Measurements from ENCODE around the gene TEX10. TPM values are rescaled to one million over a fixed set of nuclear protein-coding genes. Genes with fewer than 3 reads are reported as not detected.

Gene TEX10
- total RNA-seq, 1 experiment from 2014 or later: 31.1 TPM

GRCh38 chr9:100352201-100352726 is 478 bp downstream of the TEX10 start:
- H3K9me3 Mint-ChIP-seq (ENCODE audit: unreplicated experiment): peaks cover 13% of the 10 kb centered on the region
- H3K4me1 ChIP-seq: peaks cover 7% of the 10 kb centered on the region; the same call in 1 of the 2 replicates
- TF ChIP-seq CTCF (IDR thresholded peaks at IDR 0.05; ENCODE audit: insufficient read depth in 1 of 2, low read depth in 1 of 2, low read length in 1 of 2, severe bottlenecking in 1 of 2, unreplicated experiment in 1 of 2): no peak
- peaks cover 15% of the 10 kb centered on the region for H3K36me3 Mint-ChIP-seq (ENCODE audit: insufficient read depth, unreplicated experiment)
- H3K4me3 ChIP-seq (ENCODE audit: low read depth, low read length): peak overlapping the region; percentile 99
- no TSS peak for BruUV-seq (replicated peaks)
- 0 out of 2 replicates have a peak, but pooled peaks cover 1% of the 10 kb centered on the region for H3K36me3 ChIP-seq (ENCODE audit: control insufficient read depth, insufficient read depth, low read length)
- no peaks in the 10 kb centered on the region for H3K27me3 ChIP-seq (replicated peaks; ENCODE audit: control insufficient read depth, insufficient read depth, low read length)
- DNase-seq: peak; percentile 52 to 59
- H3K4me1 Mint-ChIP-seq (ENCODE audit: low read depth, unreplicated experiment): peaks cover 26% of the 10 kb centered on the region
- intact Hi-C loops (cut with micrococcal nuclease; ENCODE audit: unreplicated experiment): loop anchor here (2.0 to 5.0 kb wide), 2 partner anchors 59 to 75 kb away; partner anchors contain the start of gene MSANTD3
- no peaks in the 10 kb centered on the region for H3K9me3 ChIP-seq
- no peaks in the 10 kb centered on the region for H3K27me3 Mint-ChIP-seq (ENCODE audit: insufficient read depth, unreplicated experiment)
- H3K27ac Mint-ChIP-seq (ENCODE audit: unreplicated experiment): peak overlapping the region; percentile 92
- CTCF ChIA-PET: interaction anchor here (0.9 to 1.4 kb wide), 3 partner anchors 26 to 85 kb away, joined by 3 to 6 read pairs (median 3); no protein-coding TSS in a partner anchor
- POLR2A ChIA-PET: interaction anchor here (0.8 to 1.2 kb wide), 3 partner anchors 22 to 60 kb away, joined by 3 to 4 read pairs (median 3); no protein-coding TSS in a partner anchor
- peak overlapping the region; percentile 99 for H3K4me3 Mint-ChIP-seq (ENCODE audit: unreplicated experiment)

- intact Hi-C loops (cut with micrococcal nuclease; ENCODE audit: unreplicated experiment): loop anchor here (5.0 kb wide), 1 partner anchor 76 kb away; the partner anchor contains the start of gene MSANTD3
- H3K36me3 Mint-ChIP-seq (ENCODE audit: insufficient read depth, unreplicated experiment): peaks cover 21% of the 10 kb centered on the region
- CTCF ChIA-PET: interaction anchor here (0.9 to 1.4 kb wide), 2 partner anchors 25 to 86 kb away, joined by 3 read pairs; no protein-coding TSS in a partner anchor
- peaks cover 7% of the 10 kb centered on the region; the same call in 1 of the 2 replicates for H3K4me1 ChIP-seq
- H3K4me3 Mint-ChIP-seq (ENCODE audit: unreplicated experiment): peak overlapping the region; percentile 99
- H3K9me3 Mint-ChIP-seq (ENCODE audit: unreplicated experiment): peaks cover 13% of the 10 kb centered on the region
- H3K4me3 ChIP-seq (ENCODE audit: low read depth, low read length): peak overlapping the region; percentile 99
- no peak for DNase-seq
- H3K36me3 ChIP-seq (ENCODE audit: control insufficient read depth, insufficient read depth, low read length): peaks cover 1% of the 10 kb centered on the region; the same call in 1 of the 2 replicates
- TF ChIP-seq CTCF (IDR thresholded peaks at IDR 0.05; ENCODE audit: insufficient read depth in 1 of 2, low read depth in 1 of 2, low read length in 1 of 2, severe bottlenecking in 1 of 2, unreplicated experiment in 1 of 2): no peak
- POLR2A ChIA-PET: interaction anchor here (0.8 to 1.2 kb wide), 3 partner anchors 21 to 60 kb away, joined by 3 to 4 read pairs (median 3); no protein-coding TSS in a partner anchor
- H3K9me3 ChIP-seq: no peaks in the 10 kb centered on the region
- peaks cover 26% of the 10 kb centered on the region for H3K4me1 Mint-ChIP-seq (ENCODE audit: low read depth, unreplicated experiment)
- H3K27me3 ChIP-seq (replicated peaks; ENCODE audit: control insufficient read depth, insufficient read depth, low read length): no peaks in the 10 kb centered on the region
- no peaks in the 10 kb centered on the region for H3K27me3 Mint-ChIP-seq (ENCODE audit: insufficient read depth, unreplicated experiment)
- no TSS peak for BruUV-seq (replicated peaks)
- peak overlapping the region; percentile 92 for H3K27ac Mint-ChIP-seq (ENCODE audit: unreplicated experiment)
These were observed 1.2 kb downstream of the TEX10 start for GRCh38 chr9:100351508-100351907.

- H3K27me3 ChIP-seq (replicated peaks; ENCODE audit: control insufficient read depth, insufficient read depth, low read length): no peaks in the 10 kb centered on the region
- H3K36me3 Mint-ChIP-seq (ENCODE audit: insufficient read depth, unreplicated experiment): peaks cover 28% of the 10 kb centered on the region
- no TSS peak for BruUV-seq (replicated peaks)
- no peaks in the 10 kb centered on the region for H3K9me3 ChIP-seq
- no peaks in the 10 kb centered on the region for H3K27me3 Mint-ChIP-seq (ENCODE audit: insufficient read depth, unreplicated experiment)
- no peak for DNase-seq
- H3K36me3 ChIP-seq (ENCODE audit: control insufficient read depth, insufficient read depth, low read length): peaks cover 1% of the 10 kb centered on the region
- peaks cover 7% of the 10 kb centered on the region; the same call in 1 of the 2 replicates for H3K4me1 ChIP-seq
- H3K9me3 Mint-ChIP-seq (ENCODE audit: unreplicated experiment): peaks cover 12% of the 10 kb centered on the region
- no peak overlapping the region for H3K27ac Mint-ChIP-seq (ENCODE audit: unreplicated experiment)
- TF ChIP-seq CTCF (IDR thresholded peaks at IDR 0.05; ENCODE audit: insufficient read depth in 1 of 2, low read depth in 1 of 2, low read length in 1 of 2, severe bottlenecking in 1 of 2, unreplicated experiment in 1 of 2): no peak
- no peak overlapping the region for H3K4me3 Mint-ChIP-seq (ENCODE audit: unreplicated experiment)
- POLR2A ChIA-PET: no interaction called here
- no peak overlapping the region for H3K4me3 ChIP-seq (ENCODE audit: low read depth, low read length)
- CTCF ChIA-PET: no interaction called here
- intact Hi-C loops (cut with micrococcal nuclease; ENCODE audit: unreplicated experiment): loop anchor here (5.0 kb wide), 1 partner anchor 77 kb away; the partner anchor contains the start of gene MSANTD3
- H3K4me1 Mint-ChIP-seq (ENCODE audit: low read depth, unreplicated experiment): peaks cover 26% of the 10 kb centered on the region
These were observed 2.6 kb downstream of the TEX10 start for GRCh38 chr9:100350188-100350587.

All from Caco-2 (cell line).